ENCODE data around the gene PODXL2. TPM values are rescaled to one million over a fixed set of nuclear protein-coding genes. Genes with fewer than 3 reads are reported as not detected.
A peak's percentile ranks its signal among the peaks of the same experiment; 100 is the strongest.

The PODXL2 gene
- total RNA-seq, 1 donor from 2014 or later = 3.3 TPM

DNA sequence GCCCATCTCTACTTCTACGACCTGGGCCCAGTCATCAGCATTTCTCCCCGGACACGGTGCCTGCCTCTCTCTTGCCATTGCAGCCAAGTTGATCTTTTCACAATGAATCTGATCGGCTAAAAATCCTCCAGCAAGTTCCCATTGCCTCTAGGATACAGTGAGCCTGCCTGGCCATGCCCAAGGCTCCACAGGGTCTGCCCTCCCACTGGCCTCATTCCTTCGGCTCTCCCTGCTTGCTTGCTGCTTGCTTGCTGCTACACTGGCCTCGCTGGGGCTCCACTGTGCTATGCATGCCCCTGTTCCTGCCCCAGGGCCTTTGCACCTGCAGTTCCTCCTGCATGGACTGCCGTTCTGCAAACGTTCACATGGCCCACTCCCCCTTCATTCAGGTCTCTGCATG is 45.8 kb downstream of the PODXL2 start:
- intact Hi-C loops (cut with micrococcal nuclease) = loop anchor here (5.0 kb wide), 4 partner anchors 97 to 1757 kb away; partner anchors contain the start of genes MGLL and ZXDC
- H3K27me3 Mint-ChIP-seq = no peaks in the 10 kb centered on the region
- ChIA-PET CTCF (interaction anchor here (1.5 kb wide), 1 partner anchor 100 kb away, joined by 3 read pairs; no protein-coding TSS in a partner anchor), POLR2A (no interaction called here)
- peak overlapping the region; percentile 21 for H3K4me3 Mint-ChIP-seq
- TF ChIP-seq, protein P1, sequence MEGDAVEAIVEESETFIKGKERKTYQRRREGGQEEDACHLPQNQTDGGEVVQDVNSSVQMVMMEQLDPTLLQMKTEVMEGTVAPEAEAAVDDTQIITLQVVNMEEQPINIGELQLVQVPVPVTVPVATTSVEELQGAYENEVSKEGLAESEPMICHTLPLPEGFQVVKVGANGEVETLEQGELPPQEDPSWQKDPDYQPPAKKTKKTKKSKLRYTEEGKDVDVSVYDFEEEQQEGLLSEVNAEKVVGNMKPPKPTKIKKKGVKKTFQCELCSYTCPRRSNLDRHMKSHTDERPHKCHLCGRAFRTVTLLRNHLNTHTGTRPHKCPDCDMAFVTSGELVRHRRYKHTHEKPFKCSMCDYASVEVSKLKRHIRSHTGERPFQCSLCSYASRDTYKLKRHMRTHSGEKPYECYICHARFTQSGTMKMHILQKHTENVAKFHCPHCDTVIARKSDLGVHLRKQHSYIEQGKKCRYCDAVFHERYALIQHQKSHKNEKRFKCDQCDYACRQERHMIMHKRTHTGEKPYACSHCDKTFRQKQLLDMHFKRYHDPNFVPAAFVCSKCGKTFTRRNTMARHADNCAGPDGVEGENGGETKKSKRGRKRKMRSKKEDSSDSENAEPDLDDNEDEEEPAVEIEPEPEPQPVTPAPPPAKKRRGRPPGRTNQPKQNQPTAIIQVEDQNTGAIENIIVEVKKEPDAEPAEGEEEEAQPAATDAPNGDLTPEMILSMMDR (IDR thresholded peaks at IDR 0.05) = no peak
- H3K9me3 Mint-ChIP-seq = no peaks in the 10 kb centered on the region
- H3K36me3 Mint-ChIP-seq (ENCODE audit: low read depth) = peaks cover 34% of the 10 kb centered on the region
- no peak overlapping the region for H3K27ac Mint-ChIP-seq
- peaks cover 20% of the 10 kb centered on the region for H3K4me1 Mint-ChIP-seq
- ATAC-seq (ENCODE audit: low read depth) = no peak
- peak; percentile 7 for DNase-seq

DNA sequence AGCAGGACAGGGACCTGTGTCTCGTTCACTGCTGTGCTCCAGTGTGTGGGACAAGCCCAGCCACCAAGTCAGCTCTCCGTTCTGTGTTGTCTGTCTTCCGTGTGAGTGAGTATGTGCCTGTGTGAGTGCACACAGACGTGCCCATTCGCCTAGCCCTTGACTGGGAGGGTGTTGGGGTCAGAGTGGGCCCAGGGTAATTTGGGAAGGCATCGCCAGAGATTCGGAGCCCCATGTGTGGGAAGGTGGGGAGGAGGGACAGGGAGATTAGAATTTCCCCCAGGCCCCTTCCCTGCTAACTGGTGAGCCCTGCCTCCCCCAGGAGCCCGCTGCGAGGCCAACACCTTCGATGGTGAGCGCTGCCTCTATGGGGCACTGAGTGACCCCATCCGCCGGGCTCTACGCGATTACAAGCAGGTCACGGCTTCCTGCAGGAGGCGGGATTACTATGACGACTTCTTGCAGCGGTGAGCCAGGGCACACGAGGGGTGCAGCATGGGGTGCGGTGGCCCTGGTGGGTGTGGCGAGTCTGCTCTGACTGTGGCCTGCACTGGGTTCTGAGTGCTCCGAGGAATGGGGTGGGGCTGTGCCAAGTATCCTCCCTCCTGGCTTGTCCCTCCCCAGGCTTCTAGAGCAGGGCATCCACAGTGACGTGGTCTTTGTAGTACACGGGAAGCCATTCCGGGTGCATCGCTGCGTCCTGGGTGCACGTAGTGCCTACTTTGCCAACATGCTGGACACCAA is 46.8 kb downstream of the PODXL2 start:
- DNase-seq = peak; percentile 12
- POLR2A ChIA-PET = interaction anchor here (0.7 kb wide), 1 partner anchor 21 kb away, joined by 8 read pairs; no protein-coding TSS in a partner anchor
- TF ChIP-seq, protein P1 (IDR thresholded peaks at IDR 0.05) = no peak
- no peak for ATAC-seq (ENCODE audit: low read depth)
- Mint-ChIP-seq H3K27me3 (no peaks in the 10 kb centered on the region), H3K4me1 (peaks cover 20% of the 10 kb centered on the region), H3K9me3 (no peaks in the 10 kb centered on the region), H3K27ac (peak overlapping the region; percentile 2), H3K4me3 (no peak overlapping the region), H3K36me3 (ENCODE audit: low read depth) (peaks cover 39% of the 10 kb centered on the region)
- CTCF ChIA-PET = no interaction called here
- intact Hi-C loops (cut with micrococcal nuclease) = no loop called here

DNA sequence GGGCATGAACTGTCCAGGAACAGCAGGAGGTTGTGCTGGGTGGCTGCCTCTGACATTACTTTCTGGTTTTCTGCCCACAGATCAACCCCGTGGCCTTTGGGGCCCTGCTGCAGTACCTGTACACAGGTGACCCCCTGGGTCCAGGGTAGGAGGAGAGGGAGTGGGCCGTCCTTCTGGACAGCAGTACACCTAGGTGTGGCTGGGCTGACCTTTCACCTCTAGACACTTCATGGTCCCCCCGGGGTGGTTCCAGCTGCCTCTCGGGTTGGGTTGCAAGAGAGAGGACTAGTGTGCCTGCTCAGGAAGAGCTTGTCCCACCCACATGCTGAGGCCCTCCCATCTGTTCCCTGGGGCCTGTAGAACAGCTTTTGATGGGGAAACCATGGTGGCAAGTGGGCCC is 47.5 kb downstream of the PODXL2 start:
- ATAC-seq (ENCODE audit: low read depth) = no peak
- Mint-ChIP-seq H3K9me3 (no peaks in the 10 kb centered on the region), H3K27me3 (no peaks in the 10 kb centered on the region), H3K27ac (no peak overlapping the region), H3K4me3 (no peak overlapping the region), H3K4me1 (peaks cover 22% of the 10 kb centered on the region), H3K36me3 (ENCODE audit: low read depth) (peaks cover 39% of the 10 kb centered on the region)
- CTCF ChIA-PET = no interaction called here
- POLR2A ChIA-PET = no interaction called here
- TF ChIP-seq, protein P1 (IDR thresholded peaks at IDR 0.05) = no peak
- peak; percentile 11 for DNase-seq
- intact Hi-C loops (cut with micrococcal nuclease) = no loop called here

DNA sequence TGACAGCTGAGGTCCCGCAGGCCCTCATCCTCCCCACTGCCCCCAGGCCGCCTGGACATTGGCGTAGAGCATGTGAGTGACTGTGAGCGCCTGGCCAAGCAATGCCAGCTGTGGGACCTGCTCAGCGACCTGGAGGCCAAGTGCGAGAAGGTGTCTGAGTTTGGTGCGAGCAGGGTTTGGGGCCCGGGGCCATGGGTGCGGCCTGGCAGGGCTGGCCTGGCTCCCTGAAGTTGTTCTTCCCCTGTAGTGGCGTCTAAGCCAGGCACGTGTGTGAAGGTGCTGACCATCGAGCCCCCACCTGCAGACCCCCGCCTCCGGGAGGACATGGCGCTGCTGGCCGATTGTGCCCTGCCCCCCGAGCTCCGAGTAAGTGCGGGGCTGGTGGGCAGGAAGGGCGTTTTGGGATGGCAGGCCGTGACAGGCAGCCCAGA is 48.0 kb downstream of the PODXL2 start:
- CTCF ChIA-PET = no interaction called here
- POLR2A ChIA-PET = no interaction called here
- no peak overlapping the region for H3K27ac Mint-ChIP-seq
- no peak for ATAC-seq (ENCODE audit: low read depth)
- intact Hi-C loops (cut with micrococcal nuclease) = no loop called here
- no peaks in the 10 kb centered on the region for H3K27me3 Mint-ChIP-seq
- peaks cover 25% of the 10 kb centered on the region for H3K4me1 Mint-ChIP-seq
- H3K4me3 Mint-ChIP-seq = no peak overlapping the region
- no peaks in the 10 kb centered on the region for H3K9me3 Mint-ChIP-seq
- peaks cover 37% of the 10 kb centered on the region for H3K36me3 Mint-ChIP-seq (ENCODE audit: low read depth)
- DNase-seq = peak; percentile 11
- TF ChIP-seq, protein P1 (IDR thresholded peaks at IDR 0.05) = no peak

DNA sequence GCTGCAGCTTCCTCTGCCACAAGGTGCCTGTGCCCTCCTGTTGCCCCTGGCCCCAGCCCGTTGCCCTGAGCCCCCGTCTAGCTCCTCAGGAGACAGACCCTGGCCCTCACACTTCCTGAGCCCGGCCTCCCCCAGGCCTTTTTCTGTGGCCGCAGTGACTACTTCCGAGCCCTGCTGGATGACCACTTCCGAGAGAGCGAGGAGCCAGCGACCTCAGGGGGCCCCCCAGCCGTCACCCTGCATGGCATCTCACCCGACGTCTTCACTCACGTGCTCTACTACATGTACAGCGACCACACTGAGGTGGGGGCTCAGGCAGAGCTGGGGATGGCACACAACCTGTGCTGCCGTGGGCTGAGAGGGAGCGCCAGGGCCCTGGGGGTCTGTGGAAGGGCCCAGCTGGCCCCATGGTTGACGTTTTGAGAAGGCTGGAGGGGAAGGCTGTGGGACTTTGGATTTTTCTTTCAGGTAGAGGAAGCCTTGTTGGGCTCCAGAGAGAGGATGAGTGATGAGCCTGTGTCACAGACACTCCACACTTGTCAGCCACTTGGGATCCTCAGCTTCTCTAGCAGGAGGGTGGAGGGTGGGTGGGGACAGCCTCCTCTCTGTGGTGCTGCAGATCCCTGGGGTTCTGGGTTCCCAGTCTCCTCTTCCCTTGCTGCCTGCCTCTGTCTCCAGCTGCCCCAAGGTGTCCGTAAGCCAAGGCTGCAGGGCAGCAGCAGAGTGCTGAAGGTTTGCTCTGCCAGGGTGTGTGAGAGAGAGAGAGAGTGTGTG is 48.7 kb downstream of the PODXL2 start:
- CTCF ChIA-PET = no interaction called here
- POLR2A ChIA-PET = no interaction called here
- Mint-ChIP-seq H3K27ac (no peak overlapping the region), H3K27me3 (no peaks in the 10 kb centered on the region), H3K36me3 (ENCODE audit: low read depth) (peaks cover 34% of the 10 kb centered on the region), H3K4me1 (peaks cover 32% of the 10 kb centered on the region), H3K9me3 (no peaks in the 10 kb centered on the region), H3K4me3 (no peak overlapping the region)
- TF ChIP-seq, protein P1 (IDR thresholded peaks at IDR 0.05) = no peak
- ATAC-seq (ENCODE audit: low read depth) = no peak
- intact Hi-C loops (cut with micrococcal nuclease) = no loop called here
- DNase-seq = peak; percentile 11
